Fibroblast of lung (primary cell): Measurements from ENCODE around the gene FOXL3.

Source experiments
- EZH2 ChIP-seq: IDR thresholded peaks from 2 replicates; pipeline ENCODE4 v1.5.1; 2012; ENCODE audit warnings: low read length, control low read depth, mild to moderate bottlenecking; ENCODE audit errors: missing control alignments
- TF ChIP-seq, protein P1 (sequence below), 2 donors: IDR thresholded peaks in 1 of 2; conservative IDR thresholded peaks in 1 of 2; 1 replicate in 1 of 2; 2 replicates in 1 of 2; pipeline ENCODE4 v1.5.1; 2011 to 2012; ENCODE audit warnings: low read length in 2 of 2, control low read depth in 1 of 2, inconsistent platforms in 1 of 2, low read depth in 1 of 2, mild to moderate bottlenecking in 1 of 2

DNA sequence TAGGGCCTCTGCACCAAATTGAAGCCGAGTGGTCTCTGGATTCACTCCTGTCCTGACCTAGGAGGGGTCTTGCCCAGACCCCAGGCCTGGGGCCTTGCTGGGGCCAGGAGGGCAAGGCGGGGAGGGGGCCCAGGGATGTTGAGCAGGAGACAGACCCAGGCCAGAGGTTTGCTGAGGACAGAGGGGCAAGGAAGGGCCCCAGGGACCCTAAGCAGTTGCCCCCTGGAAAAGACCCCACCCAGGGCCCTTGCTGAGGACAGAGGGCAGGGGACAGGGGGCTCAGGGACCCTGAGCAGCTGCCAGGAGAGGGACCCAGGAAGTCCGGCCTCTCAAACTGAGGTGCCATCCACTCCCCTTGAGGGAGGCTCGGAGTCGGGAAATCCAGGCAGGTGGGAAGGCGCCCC is 32.7 kb downstream of the FOXL3 start:
- TF ChIP-seq, protein P1, sequence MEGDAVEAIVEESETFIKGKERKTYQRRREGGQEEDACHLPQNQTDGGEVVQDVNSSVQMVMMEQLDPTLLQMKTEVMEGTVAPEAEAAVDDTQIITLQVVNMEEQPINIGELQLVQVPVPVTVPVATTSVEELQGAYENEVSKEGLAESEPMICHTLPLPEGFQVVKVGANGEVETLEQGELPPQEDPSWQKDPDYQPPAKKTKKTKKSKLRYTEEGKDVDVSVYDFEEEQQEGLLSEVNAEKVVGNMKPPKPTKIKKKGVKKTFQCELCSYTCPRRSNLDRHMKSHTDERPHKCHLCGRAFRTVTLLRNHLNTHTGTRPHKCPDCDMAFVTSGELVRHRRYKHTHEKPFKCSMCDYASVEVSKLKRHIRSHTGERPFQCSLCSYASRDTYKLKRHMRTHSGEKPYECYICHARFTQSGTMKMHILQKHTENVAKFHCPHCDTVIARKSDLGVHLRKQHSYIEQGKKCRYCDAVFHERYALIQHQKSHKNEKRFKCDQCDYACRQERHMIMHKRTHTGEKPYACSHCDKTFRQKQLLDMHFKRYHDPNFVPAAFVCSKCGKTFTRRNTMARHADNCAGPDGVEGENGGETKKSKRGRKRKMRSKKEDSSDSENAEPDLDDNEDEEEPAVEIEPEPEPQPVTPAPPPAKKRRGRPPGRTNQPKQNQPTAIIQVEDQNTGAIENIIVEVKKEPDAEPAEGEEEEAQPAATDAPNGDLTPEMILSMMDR (conservative IDR thresholded peaks at IDR 0.05 in 1 of 2, IDR thresholded peaks at IDR 0.05 in 1 of 2; ENCODE audit: low read depth in 1 of 2, low read length in 2 of 2): no peak
- TF ChIP-seq EZH2: no peak
